Heart right ventricle (tissue), 16 donors: ENCODE data around the gene EFHD2. TPM values are rescaled to one million over a fixed set of nuclear protein-coding genes. Genes with fewer than 3 reads are reported as not detected.

Source experiments
- ATAC-seq, 8 donors: fragments of 200-7000 bp; cut with Tn5 transposase; one replicate each; pipeline ENCODE4 v1.9.1; 2020; ENCODE audit warnings: mild to moderate bottlenecking in 8 of 8, moderate library complexity in 8 of 8, moderate number of reproducible peaks in 1 of 8
- DNase-seq, 2 donors: peaks; one replicate each; pipeline ENCODE4 v3.0.0-alpha.2; 2020
- H3K27ac ChIP-seq, 10 donors: fragments of 200-600 bp; sonication (generic) in 2 of 10; one replicate each; pipeline versions ENCODE4 v1.5.0 to v1.8.0; 2020 to 2022; ENCODE audit warnings: mild to moderate bottlenecking in 3 of 10
- H3K27me3 ChIP-seq, 7 donors: fragments of 200-600 bp; one replicate each; pipeline ENCODE4 v1.8.0; 2021 to 2022; ENCODE audit warnings: mild to moderate bottlenecking in 2 of 7
- H3K36me3 ChIP-seq, 9 donors: fragments of 200-600 bp; sonication (generic) in 1 of 9; one replicate each; pipeline versions ENCODE4 v1.5.0 to v1.8.0; 2020 to 2022; ENCODE audit warnings: mild to moderate bottlenecking in 2 of 9
- H3K4me1 ChIP-seq, 9 donors: fragments of 200-600 bp; sonication (generic) in 1 of 9; one replicate each; pipeline versions ENCODE4 v1.5.0 to v1.8.0; 2020 to 2022; ENCODE audit warnings: mild to moderate bottlenecking in 4 of 9
- H3K4me3 ChIP-seq, 10 donors: fragments of 200-600 bp; sonication (generic) in 2 of 10; one replicate each; pipeline versions ENCODE4 v1.5.0 to v1.8.0; 2020 to 2022; ENCODE audit warnings: mild to moderate bottlenecking in 7 of 10, moderate library complexity in 2 of 10
- H3K9me3 ChIP-seq, 11 donors: fragments of 200-600 bp in 10 of 11; sonication (generic) in 2 of 11; one replicate each; pipeline versions ENCODE4 v1.5.0 to v1.8.0; 2013 to 2022; ENCODE audit warnings: mild to moderate bottlenecking in 2 of 11, control low read depth in 1 of 11, moderate library complexity in 1 of 11
- WGBS, 2 donors: extraction: QIAGEN DNeasy Blood & Tissue Kit; methylation state at CpG; one replicate each; pipeline ENCODE4 v1.1.7; 2013; ENCODE audit warnings: inconsistent platforms in 1 of 2; 5-methylcytosine and 5-hydroxymethylcytosine counted together
- intact Hi-C, 10 donors: fragments of 100-400 bp; cut with DNase I; formaldehyde crosslinking; loops; one replicate each; pipeline versions ENCODE4 v1.11.1 to v1.14.2; 2022
- polyA plus RNA-seq, 2 donors: library from polyadenylated mRNA; stranded (reverse); fragments of 200-250 nt; gene quantifications; one replicate each; pipeline ENCODE4 v1.2.3, GENCODE V29; 2013
- total RNA-seq, 10 donors: library from RNA; stranded (reverse); fragmentation: NEBNext Ultra II Directional in 3 of 10; extraction: Animal tissue kit (Norgen Biotek cat#: 25700) in 3 of 10; gene quantifications; one replicate each; pipeline versions ENCODE4 v1.2.1 to v1.2.4, GENCODE V29; 2021 to 2023
- TF ChIP-seq, protein P1 (sequence below), 9 donors: fragments of 200-600 bp; sonication (generic) in 2 of 9; IDR thresholded peaks; one replicate each; pipeline versions ENCODE4 v1.5.0 to v1.8.0; 2021 to 2022; ENCODE audit warnings: antibody characterized with exemption in 9 of 9, mild to moderate bottlenecking in 5 of 9, moderate library complexity in 1 of 9
- donor health status: Arrhythmogenic right ventricular cardiomyopathy.
- donor health status: ischemic (EF 13 %, LVEDD 7.1; RV severe dilation, severe dysfunction).
- donor health status: healthy with polysubstance abuse.
- donor health status: DM: no; HTN: yes; CAD: no.
- donor health status: DM: no; HTN: no; CAD: no.
- donor health status: ischemic (EF 25% LVEDD 6.9; RV normal size, moderate dysfunction).
- donor health status: ischemic (EF 25% LVEDD 5.7; RV mildly dilated, moderate dysfunction).
- donor health status: healthy.
- donor health status: DM: yes; HTN: yes; CAD: no.
- donor health status: Ischemic cardiomyopathy.
- donor health status: ischemic (EF 35%, LVEDD 5.7; RV mildly dilated, moderate dysfunction).
- donor health status: nonischemic (EF 11% LVEDD 7.7; RV severe dilation, severe dysfunction).
- donor health status: DM: yes; HTN: yes; CAD: no.
- donor health status: PGD.
- donor health status: ischemic (EF 29% LVEDD 5.4; RV normal size, mild dysfunction).
- donor health status: nonischemic (EF 23%, LVEDD 6.1; RV moderate dilation, normal function).

The EFHD2 gene
- total and polyA plus RNA-seq, 12 donors: 9.4 to 32.1 (median 14.7) TPM

DNA sequence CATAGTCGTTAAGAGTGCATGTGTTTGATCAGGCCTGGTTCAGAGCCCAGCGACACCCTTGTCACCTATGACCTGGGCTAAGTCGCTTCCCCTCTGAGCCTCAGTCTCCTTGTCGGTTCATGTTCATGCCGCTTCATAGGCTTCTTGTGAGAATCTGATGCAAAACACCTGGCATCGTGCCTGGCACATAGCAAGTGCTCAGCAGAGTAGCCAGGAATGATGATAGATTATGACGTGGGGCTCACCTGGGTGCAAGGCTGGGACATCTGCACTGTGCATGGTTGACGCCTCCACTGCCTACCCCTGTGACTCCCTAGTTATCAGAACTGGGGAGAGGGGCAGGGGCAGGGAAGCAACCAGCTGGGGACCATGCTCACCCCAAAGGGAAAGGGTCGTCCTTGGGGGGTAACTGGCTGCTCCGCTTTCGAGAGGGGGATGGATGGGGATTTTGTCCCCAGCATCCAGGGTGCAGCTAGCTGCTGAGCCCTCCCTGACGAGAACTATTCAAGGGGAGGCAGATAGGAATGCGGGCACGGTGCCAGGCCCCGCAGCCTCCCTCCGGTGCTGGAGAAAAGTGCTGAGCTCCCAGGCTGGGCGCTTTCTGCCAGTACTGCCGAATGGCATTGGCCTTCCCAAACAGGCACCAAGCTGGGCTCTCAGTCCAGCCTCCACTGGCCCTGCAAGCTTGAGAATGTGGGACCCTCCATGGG is 9.3 kb downstream of the EFHD2 start:
- ATAC-seq: no peak
- intact Hi-C loops: no loop called here
- Histone ChIP-seq H3K9me3 (no peaks in the 10 kb centered on the region), H3K27ac (peak overlapping the region in 1 of 10 donors; percentile 13), H3K27me3 (no peaks in the 10 kb centered on the region), H3K4me3 (no peak overlapping the region), H3K36me3 (peaks cover 0 to 26% (median 0%) of the 10 kb centered on the region in 9 donors), H3K4me1 (peaks cover 5 to 89% (median 52%) of the 10 kb centered on the region in 9 donors)
- no peak for DNase-seq
- 70 to 73% methylated on average over 18 of the region's 18 CpGs for WGBS, 2 donors
- TF ChIP-seq, protein P1, sequence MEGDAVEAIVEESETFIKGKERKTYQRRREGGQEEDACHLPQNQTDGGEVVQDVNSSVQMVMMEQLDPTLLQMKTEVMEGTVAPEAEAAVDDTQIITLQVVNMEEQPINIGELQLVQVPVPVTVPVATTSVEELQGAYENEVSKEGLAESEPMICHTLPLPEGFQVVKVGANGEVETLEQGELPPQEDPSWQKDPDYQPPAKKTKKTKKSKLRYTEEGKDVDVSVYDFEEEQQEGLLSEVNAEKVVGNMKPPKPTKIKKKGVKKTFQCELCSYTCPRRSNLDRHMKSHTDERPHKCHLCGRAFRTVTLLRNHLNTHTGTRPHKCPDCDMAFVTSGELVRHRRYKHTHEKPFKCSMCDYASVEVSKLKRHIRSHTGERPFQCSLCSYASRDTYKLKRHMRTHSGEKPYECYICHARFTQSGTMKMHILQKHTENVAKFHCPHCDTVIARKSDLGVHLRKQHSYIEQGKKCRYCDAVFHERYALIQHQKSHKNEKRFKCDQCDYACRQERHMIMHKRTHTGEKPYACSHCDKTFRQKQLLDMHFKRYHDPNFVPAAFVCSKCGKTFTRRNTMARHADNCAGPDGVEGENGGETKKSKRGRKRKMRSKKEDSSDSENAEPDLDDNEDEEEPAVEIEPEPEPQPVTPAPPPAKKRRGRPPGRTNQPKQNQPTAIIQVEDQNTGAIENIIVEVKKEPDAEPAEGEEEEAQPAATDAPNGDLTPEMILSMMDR (IDR thresholded peaks at IDR 0.05): no peak

DNA sequence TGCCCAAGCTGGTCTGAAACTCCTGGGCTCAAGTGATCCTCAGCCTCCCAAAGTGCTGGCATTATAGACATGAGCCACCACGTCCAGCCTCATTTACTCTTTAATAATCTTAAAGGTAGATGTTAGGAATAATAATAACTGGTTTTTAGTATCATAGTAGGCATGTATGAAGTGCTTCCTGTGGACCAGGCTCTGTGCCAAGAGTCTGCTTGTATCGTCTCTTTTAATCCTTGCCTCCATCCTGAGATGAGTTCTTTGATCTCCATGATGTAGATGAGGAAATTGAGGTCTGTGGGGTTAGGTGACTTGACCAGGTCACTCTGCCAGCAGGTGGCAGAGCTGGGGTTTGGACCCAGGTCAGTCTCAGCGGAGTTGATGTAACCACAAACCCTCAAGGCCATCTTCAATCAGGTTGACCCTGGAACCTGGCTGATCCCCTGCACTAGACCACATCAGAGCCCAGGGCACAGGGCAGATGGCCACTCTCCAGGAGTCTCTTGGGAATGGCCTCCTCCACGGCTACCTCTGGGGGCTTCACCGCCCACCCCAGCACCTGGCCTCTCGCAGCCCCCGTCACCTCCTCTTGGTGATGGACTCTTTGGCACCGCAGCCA is 11.3 kb downstream of the EFHD2 start:
- WGBS, 2 donors: 84 to 85% methylated on average over 8 of the region's 8 CpGs
- intact Hi-C loops: no loop called here
- H3K36me3 ChIP-seq: peaks cover 0 to 22% (median 0%) of the 10 kb centered on the region in 9 donors
- TF ChIP-seq, protein P1 (IDR thresholded peaks at IDR 0.05): no peak
- peaks cover 5 to 78% (median 32%) of the 10 kb centered on the region in 9 donors for H3K4me1 ChIP-seq
- no peak overlapping the region for H3K27ac ChIP-seq
- H3K9me3 ChIP-seq: no peaks in the 10 kb centered on the region
- H3K4me3 ChIP-seq: no peak overlapping the region
- H3K27me3 ChIP-seq: no peaks in the 10 kb centered on the region
- DNase-seq (no peak), ATAC-seq (no peak)

DNA sequence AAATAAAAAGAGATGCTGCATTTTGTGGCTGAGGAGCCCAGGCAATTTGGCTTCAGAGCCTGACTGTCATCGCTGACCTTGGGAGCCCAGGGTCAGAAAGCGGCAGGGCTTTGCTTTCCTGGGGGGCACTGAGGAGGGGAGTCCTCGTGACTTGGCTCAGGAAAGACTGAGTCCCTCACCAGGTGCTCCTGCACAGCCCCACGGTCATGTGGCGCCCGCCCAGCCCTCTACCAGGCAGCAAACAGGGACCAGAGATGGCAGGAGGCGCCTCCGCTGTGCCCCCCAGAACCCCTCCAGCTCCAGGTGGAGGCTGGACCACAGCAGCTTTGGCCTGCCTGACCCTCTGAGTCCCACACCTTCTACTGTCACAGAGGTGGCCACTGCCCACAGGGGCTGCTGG is 13.2 kb downstream of the EFHD2 start:
- peaks cover 0 to 41% (median 0%) of the 10 kb centered on the region in 9 donors for H3K36me3 ChIP-seq
- no peaks in the 10 kb centered on the region for H3K9me3 ChIP-seq
- peaks cover 13 to 76% (median 24%) of the 10 kb centered on the region in 9 donors for H3K4me1 ChIP-seq
- intact Hi-C loops: no loop called here
- H3K27me3 ChIP-seq: no peaks in the 10 kb centered on the region
- TF ChIP-seq, protein P1 (IDR thresholded peaks at IDR 0.05): no peak
- WGBS, 2 donors: 95 to 97% methylated on average over 8 of the region's 8 CpGs
- no peak for ATAC-seq
- H3K4me3 ChIP-seq: no peak overlapping the region
- no peak for DNase-seq
- H3K27ac ChIP-seq: no peak overlapping the region

DNA sequence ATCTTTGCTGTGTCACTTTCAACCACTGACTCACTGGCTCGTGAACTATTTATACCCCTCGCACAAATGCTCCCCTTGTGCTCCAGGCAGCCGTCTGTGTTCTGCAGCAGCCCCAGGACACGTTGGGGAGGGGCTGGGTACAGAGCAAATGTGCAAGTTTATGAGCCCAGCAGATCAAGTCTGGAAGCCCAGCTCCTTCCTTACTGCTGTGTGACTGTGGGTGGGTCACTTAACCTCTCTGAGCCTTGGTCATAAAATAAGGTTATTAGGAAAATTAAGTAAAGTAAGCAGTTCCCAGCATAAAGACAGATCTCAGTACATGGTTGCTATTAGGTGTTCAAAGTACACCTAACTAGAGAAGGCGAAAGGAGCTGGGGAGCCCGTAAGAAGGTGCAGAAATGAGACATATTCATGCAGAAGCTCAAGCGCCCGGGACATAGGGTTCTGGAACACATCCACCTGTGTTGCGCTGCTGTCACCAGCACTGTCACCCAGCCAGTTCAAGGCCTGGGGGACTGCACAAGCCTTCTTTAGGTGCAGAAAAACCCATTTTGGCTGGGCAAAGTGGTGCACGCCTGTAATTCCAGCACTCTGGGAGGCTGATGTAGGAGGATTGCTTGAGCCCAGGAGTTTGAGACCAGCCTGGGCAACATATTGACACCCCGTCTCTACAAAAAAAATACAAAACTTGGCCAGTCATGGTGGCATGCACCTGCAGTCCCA is 13.8 kb downstream of the EFHD2 start:
- Histone ChIP-seq H3K27ac (no peak overlapping the region), H3K4me3 (no peak overlapping the region), H3K27me3 (no peaks in the 10 kb centered on the region), H3K4me1 (peaks cover 13 to 72% (median 22%) of the 10 kb centered on the region in 9 donors), H3K36me3 (peaks cover 0 to 48% (median 0%) of the 10 kb centered on the region in 9 donors), H3K9me3 (no peaks in the 10 kb centered on the region)
- no peak for DNase-seq
- 87 to 91% methylated on average over 11 of the region's 11 CpGs for WGBS, 2 donors
- intact Hi-C loops: no loop called here
- ATAC-seq: no peak
- TF ChIP-seq, protein P1 (IDR thresholded peaks at IDR 0.05): no peak
